ENCODE data around the gene KLHDC7B. TPM values are rescaled to one million over a fixed set of nuclear protein-coding genes. Genes with fewer than 3 reads are reported as not detected.
A peak's percentile ranks its signal among the peaks of the same experiment; 100 is the strongest.
"Not testable (repeated sequence)": the region's sequence is repeated elsewhere in the genome, so short reads cannot be mapped to it uniquely, and the experiment has no call there.

The KLHDC7B gene
- total RNA-seq, 1 experiment from 2014 or later, result 4.5 TPM

DNA sequence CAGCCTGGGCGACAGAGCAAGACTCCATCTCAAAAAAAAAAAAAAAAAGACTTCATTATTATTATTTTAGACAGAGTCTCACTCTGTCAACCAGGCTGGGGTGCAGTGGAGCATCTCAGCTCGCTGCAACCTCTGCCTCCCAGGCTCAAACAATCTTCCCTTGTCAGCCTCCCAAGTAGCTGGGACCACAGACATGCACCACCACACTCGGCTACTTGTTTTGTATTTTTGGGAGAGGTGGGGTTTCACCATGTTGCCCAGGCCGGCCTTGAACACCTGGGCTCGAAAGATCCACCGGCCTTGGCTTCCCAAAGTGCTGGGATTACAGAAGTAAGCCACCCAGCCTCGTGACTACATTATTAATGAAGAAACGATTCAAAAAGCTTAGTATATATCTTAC is 10.6 kb upstream of the KLHDC7B start:
- Histone ChIP-seq H2AFZ (ENCODE audit: low read length) (peak overlapping the region; percentile 88), H3K27me3 (ENCODE audit: low read length) (no peaks in the 10 kb centered on the region), H3K9ac (ENCODE audit: low read length) (peak overlapping the region; percentile 54), H3K4me1 (ENCODE audit: low read length) (peaks cover 75% of the 10 kb centered on the region), H3K36me3 (ENCODE audit: insufficient read depth, low read length) (no peaks in the 10 kb centered on the region), H3K4me3 (ENCODE audit: low read length) (peak overlapping the region; percentile 31; the same call in 1 of the 2 replicates), H3K9me2 (replicated peaks; ENCODE audit: insufficient read depth, low read length) (no peaks in the 10 kb centered on the region), H3K27ac (ENCODE audit: low read length) (peak overlapping the region; percentile 95), H4K20me1 (ENCODE audit: insufficient read depth, low read depth, low read length) (no peaks in the 10 kb centered on the region), H3K79me2 (ENCODE audit: low read length) (no peaks in the 10 kb centered on the region), H3K9me3 (ENCODE audit: low read length) (no peaks in the 10 kb centered on the region), H3K4me2 (ENCODE audit: low read depth, low read length, poor library complexity, severe bottlenecking) (peak overlapping the region; percentile 63)
- DNase-seq, result peak; percentile 93

DNA sequence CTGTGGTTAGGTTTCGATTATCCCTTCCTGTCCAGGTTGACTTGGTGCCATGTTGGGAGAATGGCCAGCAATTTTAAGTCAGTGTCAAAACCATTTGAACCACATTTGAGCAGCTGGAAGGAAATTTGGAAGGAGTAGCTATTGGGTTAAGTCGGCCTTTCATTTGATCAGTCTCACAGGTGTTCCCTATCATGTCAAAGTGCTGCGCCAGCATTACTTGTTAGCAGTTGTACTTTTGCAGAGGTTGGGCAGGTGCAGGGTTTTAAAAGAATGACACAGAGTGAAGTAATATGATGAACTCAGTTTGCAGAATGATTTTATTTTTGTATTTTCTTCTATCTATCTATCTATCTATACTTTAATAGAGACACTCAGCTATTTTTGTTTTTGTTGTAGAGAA is 9.5 kb upstream of the KLHDC7B start:
- H3K4me3 ChIP-seq (ENCODE audit: low read length), result no peak overlapping the region
- H3K4me2 ChIP-seq (ENCODE audit: low read depth, low read length, poor library complexity, severe bottlenecking), result peak overlapping the region; percentile 63
- H3K27me3 ChIP-seq (ENCODE audit: low read length), result no peaks in the 10 kb centered on the region
- H3K79me2 ChIP-seq (ENCODE audit: low read length), result no peaks in the 10 kb centered on the region
- peaks cover 75% of the 10 kb centered on the region for H3K4me1 ChIP-seq (ENCODE audit: low read length)
- no peaks in the 10 kb centered on the region for H3K36me3 ChIP-seq (ENCODE audit: insufficient read depth, low read length)
- peak overlapping the region; percentile 95 for H3K27ac ChIP-seq (ENCODE audit: low read length)
- H4K20me1 ChIP-seq (ENCODE audit: insufficient read depth, low read depth, low read length), result no peaks in the 10 kb centered on the region
- no peak overlapping the region for H3K9ac ChIP-seq (ENCODE audit: low read length)
- no peak overlapping the region for H2AFZ ChIP-seq (ENCODE audit: low read length)
- no peaks in the 10 kb centered on the region for H3K9me2 ChIP-seq (replicated peaks; ENCODE audit: insufficient read depth, low read length)
- peak; percentile 49 for DNase-seq
- H3K9me3 ChIP-seq (ENCODE audit: low read length), result no peaks in the 10 kb centered on the region

DNA sequence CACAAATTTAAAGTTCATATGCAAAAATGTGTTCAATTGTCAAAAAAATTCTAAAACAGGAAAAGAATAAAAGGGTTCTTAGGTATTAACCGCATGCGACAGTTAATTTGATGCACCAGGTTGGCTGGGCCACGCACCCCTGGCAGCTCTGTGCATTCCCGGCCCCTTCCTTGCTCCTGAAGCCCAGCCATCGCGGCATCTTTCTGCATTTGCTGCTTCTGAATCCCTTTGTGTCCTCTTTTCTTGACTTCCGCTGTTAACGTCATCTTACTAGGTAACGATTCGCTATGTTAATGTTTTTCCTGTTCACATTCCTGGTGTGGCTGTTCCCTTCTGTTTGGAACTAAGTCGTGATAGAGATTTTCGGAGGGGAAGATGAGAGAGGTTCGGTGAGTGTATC is 7.9 kb upstream of the KLHDC7B start:
- Histone ChIP-seq H3K4me2 (ENCODE audit: low read depth, low read length, poor library complexity, severe bottlenecking) (no peak overlapping the region), H2AFZ (ENCODE audit: low read length) (no peak overlapping the region), H3K9me2 (replicated peaks; ENCODE audit: insufficient read depth, low read length) (no peaks in the 10 kb centered on the region), H3K4me1 (ENCODE audit: low read length) (peaks cover 76% of the 10 kb centered on the region), H3K79me2 (ENCODE audit: low read length) (no peaks in the 10 kb centered on the region), H3K27ac (ENCODE audit: low read length) (0 out of 2 replicates have a peak overlapping the region, but pooled peaks have one; percentile 17), H3K36me3 (ENCODE audit: insufficient read depth, low read length) (no peaks in the 10 kb centered on the region), H3K9ac (ENCODE audit: low read length) (no peak overlapping the region), H3K27me3 (ENCODE audit: low read length) (no peaks in the 10 kb centered on the region), H3K4me3 (ENCODE audit: low read length) (no peak overlapping the region), H3K9me3 (ENCODE audit: low read length) (no peaks in the 10 kb centered on the region), H4K20me1 (ENCODE audit: insufficient read depth, low read depth, low read length) (no peaks in the 10 kb centered on the region)
- no peak for DNase-seq

DNA sequence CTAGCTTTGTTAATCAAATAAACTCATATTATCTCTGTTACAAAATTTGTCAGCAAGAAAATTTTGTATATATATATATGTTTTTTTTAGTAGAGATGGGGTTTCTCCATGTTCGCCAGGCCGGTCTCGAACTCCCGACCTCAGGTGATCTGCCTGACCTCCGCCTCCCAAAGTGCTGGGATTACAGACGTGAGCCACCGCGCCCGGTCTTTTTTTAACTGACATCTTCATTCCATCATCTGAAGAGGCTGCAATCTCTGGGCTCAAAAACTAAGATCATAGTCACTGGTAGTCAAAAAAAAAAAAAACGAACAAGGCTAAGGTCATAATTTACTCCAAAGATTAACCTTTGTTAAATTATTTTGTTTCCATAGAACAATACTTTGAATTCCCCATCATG is 5.3 kb upstream of the KLHDC7B start:
- no peaks in the 10 kb centered on the region for H3K27me3 ChIP-seq (ENCODE audit: low read length)
- no peaks in the 10 kb centered on the region for H3K9me3 ChIP-seq (ENCODE audit: low read length)
- 0 out of 2 replicates have a peak overlapping the region, but pooled peaks have one; percentile 12 for H3K9ac ChIP-seq (ENCODE audit: low read length)
- no peak overlapping the region for H3K4me3 ChIP-seq (ENCODE audit: low read length)
- no peaks in the 10 kb centered on the region for H3K36me3 ChIP-seq (ENCODE audit: insufficient read depth, low read length)
- no peaks in the 10 kb centered on the region for H3K9me2 ChIP-seq (replicated peaks; ENCODE audit: insufficient read depth, low read length)
- no peak for DNase-seq
- H3K4me1 ChIP-seq (ENCODE audit: low read length), result peaks cover 66% of the 10 kb centered on the region
- peak overlapping the region; percentile 83 for H3K4me2 ChIP-seq (ENCODE audit: low read depth, low read length, poor library complexity, severe bottlenecking)
- H2AFZ ChIP-seq (ENCODE audit: low read length), result peak overlapping the region; percentile 64
- H3K79me2 ChIP-seq (ENCODE audit: low read length), result no peaks in the 10 kb centered on the region
- no peaks in the 10 kb centered on the region for H4K20me1 ChIP-seq (ENCODE audit: insufficient read depth, low read depth, low read length)
- peak overlapping the region; percentile 96 for H3K27ac ChIP-seq (ENCODE audit: low read length)

DNA sequence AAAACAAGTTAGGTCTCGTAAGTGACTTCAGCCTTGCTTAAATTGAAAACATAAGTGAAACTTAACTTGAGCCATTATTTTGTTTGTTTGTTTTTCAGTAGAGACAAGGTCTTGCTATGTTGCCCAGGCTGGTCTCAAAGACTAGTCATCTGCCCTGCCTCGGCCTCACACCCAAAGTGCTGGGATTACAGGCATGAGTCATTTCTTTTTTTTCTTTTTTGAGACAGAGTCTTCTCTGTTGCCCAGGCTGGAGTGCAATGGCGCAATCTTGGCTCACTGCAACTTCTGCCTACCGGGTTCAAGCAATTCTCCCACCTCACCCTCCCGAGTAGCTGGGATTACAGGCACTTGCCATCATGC is 4.1 kb upstream of the KLHDC7B start:
- not testable (repeated sequence) for H3K27me3 ChIP-seq (ENCODE audit: low read length); H3K9me3 ChIP-seq (ENCODE audit: low read length); H3K4me3 ChIP-seq (ENCODE audit: low read length); H3K79me2 ChIP-seq (ENCODE audit: low read length); H4K20me1 ChIP-seq (ENCODE audit: insufficient read depth, low read depth, low read length); H3K9me2 ChIP-seq (replicated peaks; ENCODE audit: insufficient read depth, low read length); H2AFZ ChIP-seq (ENCODE audit: low read length); DNase-seq; H3K9ac ChIP-seq (ENCODE audit: low read length); H3K36me3 ChIP-seq (ENCODE audit: insufficient read depth, low read length)
- Histone ChIP-seq H3K4me2 (ENCODE audit: low read depth, low read length, poor library complexity, severe bottlenecking) (peak overlapping the region; percentile 53), H3K27ac (ENCODE audit: low read length) (peak overlapping the region; percentile 96), H3K4me1 (ENCODE audit: low read length) (peaks cover 54% of the 10 kb centered on the region)

DNA sequence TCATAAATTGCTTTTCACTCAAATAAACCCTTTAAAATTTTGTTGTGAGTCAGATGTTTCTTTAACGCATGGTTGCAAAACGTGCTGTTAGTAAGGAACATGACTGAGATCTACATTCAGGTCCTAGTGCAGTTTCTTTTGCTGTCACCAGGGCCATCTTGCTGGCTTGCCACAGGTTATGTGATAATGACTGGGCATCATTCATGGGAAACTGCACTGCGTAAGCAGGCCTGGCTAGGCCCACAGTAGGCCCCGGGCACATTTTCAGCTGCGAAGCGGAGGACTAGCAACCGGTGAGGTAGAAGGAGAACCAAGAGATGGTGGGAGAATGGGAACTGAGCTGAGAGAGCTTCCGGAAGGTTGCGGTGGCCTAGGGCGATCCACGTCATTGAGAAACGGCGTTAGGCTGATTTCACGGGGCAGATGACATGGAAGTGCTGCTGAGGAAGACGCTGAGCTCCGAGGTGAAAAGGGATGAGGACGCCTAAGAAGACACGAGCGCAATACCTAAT is 3.2 kb upstream of the KLHDC7B start:
- H3K9me2 ChIP-seq (replicated peaks; ENCODE audit: insufficient read depth, low read length), result no peaks in the 10 kb centered on the region
- DNase-seq, result peak; percentile 76
- no peaks in the 10 kb centered on the region for H3K79me2 ChIP-seq (ENCODE audit: low read length)
- H3K4me2 ChIP-seq (ENCODE audit: low read depth, low read length, poor library complexity, severe bottlenecking), result peak overlapping the region; percentile 34
- H3K27ac ChIP-seq (ENCODE audit: low read length), result peak overlapping the region; percentile 96
- H3K9ac ChIP-seq (ENCODE audit: low read length), result peak overlapping the region; percentile 5; the same call in 1 of the 2 replicates
- no peaks in the 10 kb centered on the region for H3K9me3 ChIP-seq (ENCODE audit: low read length)
- no peaks in the 10 kb centered on the region for H3K27me3 ChIP-seq (ENCODE audit: low read length)
- peak overlapping the region; percentile 96 for H2AFZ ChIP-seq (ENCODE audit: low read length)
- H3K36me3 ChIP-seq (ENCODE audit: insufficient read depth, low read length), result no peaks in the 10 kb centered on the region
- H3K4me1 ChIP-seq (ENCODE audit: low read length), result peaks cover 56% of the 10 kb centered on the region
- H3K4me3 ChIP-seq (ENCODE audit: low read length), result no peak overlapping the region
- no peaks in the 10 kb centered on the region for H4K20me1 ChIP-seq (ENCODE audit: insufficient read depth, low read depth, low read length)

DNA sequence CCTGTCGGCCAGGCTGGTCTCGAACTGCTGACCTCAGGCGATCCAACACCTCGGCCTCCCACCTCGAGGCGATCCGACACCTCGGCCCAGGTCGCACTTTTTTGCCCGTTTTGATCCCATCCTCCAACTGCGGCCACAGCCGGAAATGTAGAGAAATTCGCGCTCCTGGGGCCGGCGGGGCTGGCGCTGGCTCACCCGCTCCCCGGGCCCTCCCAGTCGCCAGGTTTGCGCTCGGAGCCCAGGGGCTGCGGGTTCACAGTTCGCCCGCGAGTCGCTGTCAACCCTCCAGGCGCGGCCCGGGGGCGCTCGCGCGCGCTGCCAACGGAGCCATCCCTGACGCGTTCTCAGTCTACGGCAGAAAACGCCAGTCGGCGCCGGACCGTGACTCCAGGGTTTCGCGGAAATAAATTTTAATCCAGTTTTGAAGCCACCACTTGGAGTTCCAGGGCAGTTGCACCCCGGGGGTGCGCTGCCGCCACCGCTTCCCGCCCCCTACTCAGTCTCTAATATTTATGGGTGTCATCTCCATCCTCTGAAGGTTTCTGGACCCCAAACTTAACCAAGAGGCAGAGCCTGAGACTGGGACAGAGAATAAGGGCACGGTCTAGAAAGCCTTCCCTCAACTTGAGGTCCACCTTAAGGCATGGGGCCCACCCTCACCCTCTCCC is 1.5 kb upstream of the KLHDC7B start:
- Histone ChIP-seq H3K9ac (ENCODE audit: low read length) (peak overlapping the region; percentile 53), H3K4me2 (ENCODE audit: low read depth, low read length, poor library complexity, severe bottlenecking) (peak overlapping the region; percentile 62)

DNA sequence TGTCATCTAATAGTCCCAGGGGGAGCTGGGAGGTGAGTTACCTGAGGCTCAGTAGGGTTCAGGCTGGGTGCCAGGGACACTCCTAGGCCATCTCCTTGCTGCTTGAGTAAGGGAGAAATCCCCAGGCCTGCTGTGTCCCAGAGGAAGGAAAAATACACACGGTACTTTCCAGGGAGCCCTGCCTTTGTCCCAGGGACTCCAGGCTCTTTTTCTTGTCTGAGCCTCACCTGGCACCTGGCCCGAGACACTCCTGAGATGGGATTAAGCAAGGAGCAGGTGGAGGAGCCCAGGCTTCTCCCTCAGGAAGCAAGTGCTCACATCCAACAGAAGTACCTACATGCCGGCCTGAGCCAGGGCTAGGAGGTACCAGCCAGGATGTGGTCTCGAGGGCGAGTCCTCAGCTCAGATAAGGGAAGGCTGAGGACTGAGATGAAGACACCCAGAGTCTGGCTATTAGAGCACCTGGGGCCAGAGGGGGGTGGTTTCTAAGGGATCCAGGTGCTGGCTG is 899 bp upstream of the KLHDC7B start:
- no peaks in the 10 kb centered on the region for H4K20me1 ChIP-seq (ENCODE audit: insufficient read depth, low read depth, low read length)
- DNase-seq, result no peak
- no peaks in the 10 kb centered on the region for H3K36me3 ChIP-seq (ENCODE audit: insufficient read depth, low read length)
- H3K9me2 ChIP-seq (replicated peaks; ENCODE audit: insufficient read depth, low read length), result no peaks in the 10 kb centered on the region
- no peaks in the 10 kb centered on the region for H3K9me3 ChIP-seq (ENCODE audit: low read length)
- peak overlapping the region; percentile 57 for H3K4me3 ChIP-seq (ENCODE audit: low read length)
- H3K27ac ChIP-seq (ENCODE audit: low read length), result no peak overlapping the region
- H3K27me3 ChIP-seq (ENCODE audit: low read length), result no peaks in the 10 kb centered on the region
- peak overlapping the region; percentile 53 for H3K9ac ChIP-seq (ENCODE audit: low read length)
- peaks cover 66% of the 10 kb centered on the region for H3K4me1 ChIP-seq (ENCODE audit: low read length)
- peak overlapping the region; percentile 62 for H3K4me2 ChIP-seq (ENCODE audit: low read depth, low read length, poor library complexity, severe bottlenecking)
- no peaks in the 10 kb centered on the region for H3K79me2 ChIP-seq (ENCODE audit: low read length)
- H2AFZ ChIP-seq (ENCODE audit: low read length), result 0 out of 2 replicates have a peak overlapping the region, but pooled peaks have one; percentile 75

More for the DNA sequence above, 1.5 kb upstream of the KLHDC7B start:
- Histone ChIP-seq H3K9me2 (replicated peaks; ENCODE audit: insufficient read depth, low read length) (no peaks in the 10 kb centered on the region), H3K4me3 (ENCODE audit: low read length) (peak overlapping the region; percentile 57), H3K27me3 (ENCODE audit: low read length) (no peaks in the 10 kb centered on the region), H4K20me1 (ENCODE audit: insufficient read depth, low read depth, low read length) (no peaks in the 10 kb centered on the region), H3K36me3 (ENCODE audit: insufficient read depth, low read length) (no peaks in the 10 kb centered on the region), H3K9me3 (ENCODE audit: low read length) (no peaks in the 10 kb centered on the region), H3K27ac (ENCODE audit: low read length) (no peak overlapping the region), H3K79me2 (ENCODE audit: low read length) (no peaks in the 10 kb centered on the region), H3K4me1 (ENCODE audit: low read length) (peaks cover 68% of the 10 kb centered on the region), H2AFZ (ENCODE audit: low read length) (peak overlapping the region; percentile 75; the same call in 1 of the 2 replicates)
- DNase-seq, result peak; percentile 90

Data from Karpas-422 (cell line).